GM19025 (cell line): ENCODE data around the gene DYNC2H1.
A peak's percentile ranks its signal among the peaks of the same experiment; 100 is the strongest.

ENCODE experiments used
- ATAC-seq: cut with Tn5 transposase; IDR thresholded peaks from one replicate; pipeline ENCODE4 v1.9.1; 2021; ENCODE audit warnings: mild to moderate bottlenecking, low read depth, moderate library complexity; ENCODE audit not compliant: unreplicated experiment

Gene DYNC2H1, protein sequence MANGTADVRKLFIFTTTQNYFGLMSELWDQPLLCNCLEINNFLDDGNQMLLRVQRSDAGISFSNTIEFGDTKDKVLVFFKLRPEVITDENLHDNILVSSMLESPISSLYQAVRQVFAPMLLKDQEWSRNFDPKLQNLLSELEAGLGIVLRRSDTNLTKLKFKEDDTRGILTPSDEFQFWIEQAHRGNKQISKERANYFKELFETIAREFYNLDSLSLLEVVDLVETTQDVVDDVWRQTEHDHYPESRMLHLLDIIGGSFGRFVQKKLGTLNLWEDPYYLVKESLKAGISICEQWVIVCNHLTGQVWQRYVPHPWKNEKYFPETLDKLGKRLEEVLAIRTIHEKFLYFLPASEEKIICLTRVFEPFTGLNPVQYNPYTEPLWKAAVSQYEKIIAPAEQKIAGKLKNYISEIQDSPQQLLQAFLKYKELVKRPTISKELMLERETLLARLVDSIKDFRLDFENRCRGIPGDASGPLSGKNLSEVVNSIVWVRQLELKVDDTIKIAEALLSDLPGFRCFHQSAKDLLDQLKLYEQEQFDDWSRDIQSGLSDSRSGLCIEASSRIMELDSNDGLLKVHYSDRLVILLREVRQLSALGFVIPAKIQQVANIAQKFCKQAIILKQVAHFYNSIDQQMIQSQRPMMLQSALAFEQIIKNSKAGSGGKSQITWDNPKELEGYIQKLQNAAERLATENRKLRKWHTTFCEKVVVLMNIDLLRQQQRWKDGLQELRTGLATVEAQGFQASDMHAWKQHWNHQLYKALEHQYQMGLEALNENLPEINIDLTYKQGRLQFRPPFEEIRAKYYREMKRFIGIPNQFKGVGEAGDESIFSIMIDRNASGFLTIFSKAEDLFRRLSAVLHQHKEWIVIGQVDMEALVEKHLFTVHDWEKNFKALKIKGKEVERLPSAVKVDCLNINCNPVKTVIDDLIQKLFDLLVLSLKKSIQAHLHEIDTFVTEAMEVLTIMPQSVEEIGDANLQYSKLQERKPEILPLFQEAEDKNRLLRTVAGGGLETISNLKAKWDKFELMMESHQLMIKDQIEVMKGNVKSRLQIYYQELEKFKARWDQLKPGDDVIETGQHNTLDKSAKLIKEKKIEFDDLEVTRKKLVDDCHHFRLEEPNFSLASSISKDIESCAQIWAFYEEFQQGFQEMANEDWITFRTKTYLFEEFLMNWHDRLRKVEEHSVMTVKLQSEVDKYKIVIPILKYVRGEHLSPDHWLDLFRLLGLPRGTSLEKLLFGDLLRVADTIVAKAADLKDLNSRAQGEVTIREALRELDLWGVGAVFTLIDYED (N-terminal part only)

DNA sequence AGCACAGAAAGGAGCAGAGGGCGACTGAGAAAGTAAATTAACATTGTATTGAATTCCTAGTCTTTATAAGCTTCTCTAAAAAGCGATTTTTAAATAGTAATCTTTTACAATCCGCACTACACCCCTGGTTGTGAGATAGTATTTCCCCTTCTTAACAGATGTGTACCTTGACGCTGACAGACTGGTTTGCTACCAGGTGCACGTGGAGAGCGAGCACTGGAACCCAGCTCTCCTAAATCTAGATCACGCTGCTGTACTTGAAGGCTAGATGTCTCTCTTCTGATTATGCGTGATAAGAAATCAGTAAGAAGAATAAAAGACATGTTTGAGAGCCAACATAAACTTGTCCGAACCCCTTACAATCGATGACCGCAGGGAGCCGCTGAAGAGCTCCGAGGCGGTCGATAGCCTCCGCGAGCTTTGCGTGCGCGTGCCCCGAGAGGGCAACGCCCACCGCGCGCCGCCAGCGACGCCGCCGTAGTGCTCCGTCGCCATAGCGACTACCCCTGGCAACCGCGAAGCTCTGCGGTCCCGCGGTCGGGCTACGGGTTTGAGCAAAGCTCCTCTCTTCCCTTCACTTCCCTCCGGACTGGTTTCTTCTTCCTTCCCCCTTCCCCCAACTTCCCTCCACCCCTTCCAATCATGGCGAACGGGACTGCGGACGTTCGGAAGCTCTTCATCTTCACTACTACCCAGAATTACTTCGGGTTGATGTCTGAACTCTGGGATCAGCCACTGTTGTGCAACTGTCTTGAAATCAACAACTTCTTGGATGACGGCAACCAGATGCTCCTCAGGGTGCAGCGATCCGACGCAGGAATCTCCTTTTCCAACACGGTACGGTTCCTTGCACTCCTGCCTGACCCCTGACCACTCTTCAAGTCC lies at the start of gene DYNC2H1:
DYNC2H1 (plus strand) TSS at position 494 of the 885 bp plus-strand sequence; CDS start at position 643, 149 bp downstream.
- peak; percentile 100 for ATAC-seq

DNA sequence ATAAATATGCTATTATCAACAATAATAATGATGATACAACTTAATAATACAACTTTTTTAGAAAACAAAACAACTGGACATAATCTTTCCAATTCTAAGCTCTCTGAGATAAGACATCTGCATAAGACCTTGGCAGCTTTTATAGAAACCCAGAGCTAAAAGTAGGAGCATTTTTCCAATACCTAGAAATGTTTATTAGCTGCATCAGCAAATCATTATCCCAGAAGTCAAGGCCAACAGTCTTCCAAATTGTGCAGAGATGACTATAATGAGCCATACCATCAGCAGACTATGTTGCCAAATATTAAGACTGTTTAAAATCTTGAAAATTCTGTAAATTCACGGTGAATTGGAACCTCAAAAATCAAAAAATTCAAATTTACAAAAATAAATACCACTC lies 47.6 kb upstream of the DYNC2H1 start:
- ATAC-seq = no peak

DNA sequence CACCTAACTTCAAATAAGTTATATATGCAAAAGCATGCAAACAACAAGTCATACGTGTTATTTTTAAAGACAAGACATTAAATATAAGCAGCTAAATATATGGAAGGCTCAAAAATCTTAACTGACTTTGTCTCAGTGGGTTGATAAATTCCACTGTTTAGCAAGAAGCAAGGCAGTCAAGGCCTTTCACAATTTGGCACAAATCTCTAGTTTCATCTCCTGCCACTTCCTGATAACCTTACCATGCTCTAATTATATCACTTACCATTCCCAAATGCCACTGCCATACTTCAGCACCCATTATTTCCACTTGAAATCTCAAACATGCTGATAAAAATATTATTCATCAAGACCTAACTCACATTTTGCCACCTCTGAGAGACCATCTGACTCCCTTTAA lies 42.1 kb upstream of the DYNC2H1 start:
- no peak for ATAC-seq

DNA sequence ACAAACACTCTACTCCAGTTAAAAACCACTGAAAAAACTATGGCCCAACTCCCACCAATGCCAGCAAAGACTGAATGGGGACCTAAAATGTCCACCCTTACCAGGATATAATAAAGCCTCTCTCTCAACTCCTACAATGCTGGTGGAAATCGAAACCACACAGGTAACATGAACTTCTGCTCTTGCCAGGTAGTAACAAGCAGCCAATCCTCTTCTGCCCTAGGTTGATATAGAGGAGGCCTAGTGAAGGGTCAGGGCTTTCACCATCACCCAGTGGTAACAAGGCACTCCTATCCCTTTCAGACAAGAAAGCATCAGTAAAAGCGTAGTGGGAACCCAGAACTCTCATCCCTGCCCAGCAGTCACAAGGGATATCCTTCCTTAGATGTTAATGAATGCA lies 39.9 kb upstream of the DYNC2H1 start:
- no peak for ATAC-seq

DNA sequence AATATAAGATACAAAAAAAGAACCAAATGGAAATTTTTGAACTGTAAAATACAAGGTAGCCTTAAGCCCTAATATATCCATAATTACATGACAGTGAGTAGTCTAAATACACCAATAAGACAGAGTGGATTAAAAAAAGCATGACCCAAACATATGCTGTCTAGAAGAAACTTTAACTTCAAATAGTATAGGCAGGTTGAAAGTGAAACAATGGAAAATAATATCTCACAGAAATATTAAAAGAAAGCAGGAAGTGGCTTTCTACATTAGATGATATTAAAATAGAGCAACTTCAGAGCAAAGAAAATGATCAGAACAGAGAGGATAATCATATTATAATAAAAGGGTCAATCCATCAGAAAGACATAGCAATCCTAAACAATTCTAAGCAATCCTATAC lies 39.1 kb upstream of the DYNC2H1 start:
- ATAC-seq = no peak

DNA sequence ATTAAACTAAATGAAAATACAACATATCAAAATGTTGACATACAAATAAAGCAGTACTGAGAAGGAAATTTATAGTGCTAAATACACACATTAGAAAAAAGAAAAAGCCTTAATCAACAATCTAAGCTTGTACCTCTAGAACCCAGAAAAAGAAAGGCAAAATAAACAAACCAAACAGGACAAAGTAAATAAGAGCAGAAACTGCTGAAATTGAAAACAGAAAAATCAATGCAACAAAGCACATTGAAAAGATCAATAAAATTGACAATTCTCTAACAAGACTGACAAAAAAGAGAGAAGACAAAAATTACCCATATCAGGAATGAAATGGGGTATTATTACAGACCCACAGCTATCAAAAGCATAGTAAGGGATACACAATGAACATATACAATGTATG lies 38.2 kb upstream of the DYNC2H1 start:
- no peak for ATAC-seq

DNA sequence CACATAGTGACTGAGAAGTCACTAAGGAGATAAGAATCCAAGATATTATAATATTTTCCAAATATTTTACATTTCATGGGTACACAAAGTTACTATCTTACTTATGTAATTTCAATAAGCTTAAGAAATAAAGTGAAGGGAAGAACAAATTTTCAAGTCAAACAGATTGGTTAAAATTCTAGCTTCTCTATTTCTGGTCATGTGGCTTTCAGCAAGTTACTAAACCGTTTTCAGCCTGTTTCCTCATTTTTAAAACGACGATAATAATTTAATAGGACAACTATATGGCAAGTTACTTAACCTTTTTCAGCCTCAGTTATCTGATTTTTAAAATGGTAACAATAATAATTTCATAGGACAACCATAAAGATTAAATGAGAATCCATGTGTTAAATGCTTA lies 32.9 kb upstream of the DYNC2H1 start:
- ATAC-seq = no peak

DNA sequence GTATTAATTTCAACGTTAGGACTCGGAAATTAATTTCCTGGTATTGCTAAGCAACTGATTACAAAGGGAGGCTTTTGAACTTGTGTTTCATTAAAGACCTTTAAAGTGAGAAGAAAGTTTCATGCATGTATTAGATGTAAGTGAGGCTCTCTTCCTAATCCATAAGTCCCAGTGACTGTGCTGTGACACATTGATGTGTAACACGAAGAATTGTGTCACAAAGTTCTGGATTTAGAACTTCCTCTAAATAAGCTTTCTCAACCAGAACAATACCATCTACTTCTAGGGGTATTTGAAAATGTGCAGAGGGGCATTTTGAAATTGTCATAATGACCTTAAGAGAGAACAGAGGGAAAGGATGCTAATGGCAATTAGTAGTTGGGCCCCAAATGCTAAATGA lies 31.7 kb upstream of the DYNC2H1 start:
- no peak for ATAC-seq

DNA sequence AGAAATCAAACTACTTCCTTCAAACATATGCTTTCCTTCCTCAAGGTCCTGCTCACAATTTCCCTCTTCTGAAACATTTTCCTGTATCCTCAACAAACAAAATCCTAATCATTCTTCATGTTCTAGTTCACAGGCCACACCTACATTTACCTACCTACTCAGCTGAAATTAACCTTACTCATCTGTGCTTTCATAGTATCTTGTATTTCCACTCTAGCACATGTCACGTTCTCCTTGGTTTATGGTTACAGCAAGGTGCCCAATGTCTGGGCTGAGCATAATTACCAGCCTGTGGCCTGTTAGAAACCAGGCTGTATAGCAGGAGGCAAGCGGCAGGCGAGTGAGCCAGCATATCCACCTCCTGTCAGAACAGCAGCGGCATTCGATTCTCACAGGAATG lies 30.5 kb upstream of the DYNC2H1 start:
- no peak for ATAC-seq

DNA sequence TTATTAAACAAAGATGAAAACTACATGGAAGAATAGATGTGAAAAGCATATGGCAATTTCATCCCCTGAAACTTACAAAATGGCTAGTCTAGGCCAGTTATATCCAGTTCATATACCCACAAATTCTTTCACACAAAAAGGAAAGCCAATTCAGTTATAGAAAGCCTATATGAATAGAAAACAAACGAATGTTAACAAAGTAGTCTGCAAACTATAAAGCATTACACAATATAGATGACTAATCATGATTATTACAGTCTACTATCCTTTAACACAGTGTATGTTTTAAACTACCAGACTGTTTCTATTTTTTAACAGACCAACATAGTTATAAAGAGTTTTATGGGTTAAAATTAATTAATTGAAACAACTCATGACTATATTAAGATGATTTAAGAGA lies 29.4 kb upstream of the DYNC2H1 start:
- no peak for ATAC-seq

DNA sequence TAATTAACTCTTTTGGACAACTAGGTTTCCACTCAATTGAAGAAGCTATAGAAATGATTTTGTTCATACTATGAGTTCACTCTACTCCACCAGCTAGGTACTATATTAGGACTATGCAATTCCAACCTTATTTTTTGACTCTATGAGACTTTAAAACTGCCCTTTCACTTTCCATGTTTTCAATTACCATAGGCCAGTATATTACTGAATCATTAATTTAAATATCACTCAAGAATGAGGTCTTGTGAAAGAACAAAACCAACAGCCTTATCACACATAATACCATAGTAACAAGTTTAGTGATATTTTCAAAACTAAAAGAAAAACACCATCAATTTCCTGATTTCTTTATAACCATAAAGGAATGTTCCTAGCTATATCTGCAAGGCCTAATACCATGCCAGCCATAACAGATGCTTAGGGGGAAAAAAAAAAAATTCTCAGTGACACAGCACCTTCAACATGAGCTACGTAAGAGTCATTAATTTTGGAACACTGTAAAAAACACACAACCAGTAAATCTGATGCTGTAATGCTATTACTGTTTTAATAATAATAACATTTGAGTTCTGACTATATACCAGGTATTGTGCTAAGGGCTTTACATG lies 23.4 kb upstream of the DYNC2H1 start:
- ATAC-seq = no peak

DNA sequence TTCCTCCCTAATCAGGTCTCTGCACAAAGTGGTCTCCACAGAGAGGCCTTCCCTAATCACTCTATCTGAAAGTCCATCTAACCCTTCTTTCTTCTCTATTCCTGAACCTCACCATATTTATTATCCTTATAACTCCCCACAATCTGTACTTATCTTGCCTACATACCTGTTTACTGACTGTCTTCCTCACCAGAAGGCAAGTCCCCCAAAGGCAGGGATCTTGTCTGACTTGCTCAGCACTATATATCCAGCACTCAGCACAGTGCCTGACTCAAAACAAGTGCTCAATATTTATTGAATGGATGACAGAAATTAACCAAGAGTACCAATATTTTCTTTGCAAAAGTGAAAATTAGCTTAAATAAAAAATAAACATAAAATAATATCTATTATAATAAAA lies 22.8 kb upstream of the DYNC2H1 start:
- ATAC-seq = no peak

DNA sequence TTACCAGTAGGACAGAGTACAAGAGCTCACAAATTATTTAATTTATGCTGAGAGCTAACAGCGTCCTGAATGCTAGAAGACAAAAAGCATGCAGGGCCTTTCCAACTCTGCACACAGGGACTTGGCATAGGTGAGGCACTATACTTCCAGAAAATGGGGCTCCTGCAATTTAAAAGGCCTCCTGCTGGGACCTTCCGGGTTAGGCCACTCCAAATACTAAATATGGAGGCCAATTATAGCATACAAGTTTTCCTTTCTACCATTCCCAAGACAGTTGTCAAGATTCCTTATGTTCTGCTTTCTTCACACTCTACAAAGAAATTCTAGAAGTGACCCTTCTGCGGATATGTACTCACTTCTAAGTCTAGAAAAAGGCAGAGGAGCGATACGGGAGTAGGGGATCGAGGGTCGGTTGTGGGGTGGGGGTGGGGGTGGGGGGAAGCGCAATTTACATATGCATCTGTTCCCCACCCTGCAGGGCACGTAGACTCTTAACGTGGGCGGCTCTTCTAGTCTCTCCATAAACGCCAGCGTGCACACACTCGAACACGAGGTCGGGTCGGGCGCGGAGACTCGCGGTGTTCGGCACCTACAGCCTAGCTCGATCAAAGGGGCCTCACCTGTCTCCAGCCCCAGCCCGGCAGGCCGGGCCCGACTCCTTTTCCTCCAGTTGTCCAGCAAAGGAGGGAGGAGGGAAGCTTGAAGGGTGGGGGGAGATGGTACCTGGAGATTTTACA lies 18.0 kb upstream of the DYNC2H1 start:
- peak; percentile 27 for ATAC-seq

DNA sequence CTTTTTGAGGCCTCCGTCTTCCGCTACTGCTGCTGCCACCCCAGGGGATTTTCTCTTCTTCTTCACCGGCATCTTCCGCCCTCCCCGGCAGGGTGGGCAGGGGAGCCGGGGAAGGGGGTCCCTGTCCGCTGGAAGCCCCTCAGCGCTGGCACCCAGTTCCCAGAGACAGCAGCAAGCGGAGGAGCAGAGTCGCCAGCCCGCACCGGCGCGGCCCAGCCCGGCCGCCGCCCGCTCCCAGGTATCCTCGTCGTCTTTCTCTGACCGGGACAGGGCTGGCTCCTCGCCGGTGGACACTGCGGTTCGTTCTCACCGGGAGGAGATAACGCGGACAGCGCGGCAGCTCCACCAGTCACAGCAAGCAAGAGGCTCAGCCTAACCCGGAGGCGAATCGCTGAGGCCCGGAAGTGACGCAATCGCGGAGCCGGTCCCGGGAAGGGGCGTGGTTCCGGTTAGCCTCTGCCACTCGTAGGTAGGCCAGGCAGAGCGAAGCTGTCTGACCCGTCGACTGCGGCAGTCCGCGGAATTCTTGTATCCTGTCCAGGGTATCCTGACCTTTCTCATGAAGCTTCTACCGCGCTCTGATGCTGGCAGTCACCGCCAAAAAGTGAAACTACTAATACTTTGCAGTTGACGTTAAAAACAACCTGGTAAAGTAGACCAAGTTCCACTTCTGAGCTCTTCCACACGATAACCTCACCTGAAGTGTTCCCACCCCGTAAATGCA lies 17.3 kb upstream of the DYNC2H1 start, which contains the start of gene DCUN1D5:
DCUN1D5 (minus strand) TSS at position 360 of the 724 bp plus-strand sequence; CDS start at position 72, 288 bp downstream.
- peak; percentile 100 for ATAC-seq

DNA sequence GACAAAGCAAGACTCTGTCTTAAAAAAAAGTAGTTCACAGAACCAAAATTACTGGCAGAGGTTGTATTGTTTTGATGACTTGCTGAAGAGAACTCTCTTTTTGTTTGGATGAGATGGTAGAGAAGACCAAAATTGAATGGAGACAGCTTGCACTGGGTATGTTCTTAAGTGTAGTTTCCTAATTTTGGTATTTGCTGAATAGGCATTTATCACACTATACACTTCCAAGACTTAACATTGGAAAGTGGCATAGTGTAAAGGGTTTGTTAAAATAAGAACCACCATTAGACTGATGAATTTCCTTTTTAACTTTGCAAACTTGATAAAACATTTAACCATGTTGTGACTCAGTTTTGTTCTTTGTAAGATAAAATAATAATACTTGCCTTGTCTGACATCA lies 11.9 kb upstream of the DYNC2H1 start:
- no peak for ATAC-seq

DNA sequence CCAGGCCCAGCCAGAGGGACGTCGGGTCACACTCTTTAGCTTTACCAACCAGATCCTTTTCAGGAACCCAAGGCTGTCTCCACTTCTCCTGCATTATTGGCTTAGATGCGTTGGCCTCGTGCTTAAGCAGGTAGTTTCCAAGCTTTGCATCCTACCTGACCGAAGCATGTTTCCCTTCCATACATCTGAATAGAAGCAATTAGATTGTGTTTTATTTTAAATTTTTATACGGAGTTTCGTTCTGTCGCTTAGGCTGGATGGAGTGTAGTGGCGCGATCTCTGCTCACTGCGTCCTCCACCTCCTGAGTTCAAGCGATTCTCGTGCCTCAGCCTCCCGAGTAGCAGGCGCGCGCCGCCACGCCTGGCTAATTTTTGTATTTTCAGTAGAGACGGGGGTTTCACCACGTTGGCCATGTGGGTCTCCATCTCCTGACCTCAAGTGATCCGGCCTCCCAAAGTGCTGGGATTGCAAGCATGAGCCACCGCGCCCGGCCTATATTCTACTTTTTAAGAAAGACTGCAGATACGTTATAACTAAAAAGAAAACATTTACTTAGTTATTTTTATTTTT lies 677 bp downstream of the DYNC2H1 start:
- ATAC-seq = peak; percentile 3

DNA sequence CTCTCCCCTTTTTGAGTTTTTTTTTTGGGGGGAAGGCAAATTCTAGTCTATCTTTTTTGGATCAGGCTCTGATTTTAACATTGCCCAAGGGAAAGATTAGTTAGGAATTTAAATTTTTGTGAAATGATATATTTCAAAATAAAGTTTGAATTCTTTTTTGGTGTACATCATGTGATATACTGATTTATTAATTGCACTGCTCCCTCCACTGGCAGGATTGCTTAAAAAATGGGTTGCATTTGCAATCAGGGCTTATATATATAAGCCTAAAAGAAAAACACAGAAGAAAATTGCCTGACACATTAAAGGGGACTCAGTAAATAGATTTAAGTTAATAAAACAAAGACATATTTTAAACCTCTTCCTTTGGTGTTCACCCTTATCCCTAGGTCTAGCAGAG lies 1.2 kb downstream of the DYNC2H1 start:
- no peak for ATAC-seq

DNA sequence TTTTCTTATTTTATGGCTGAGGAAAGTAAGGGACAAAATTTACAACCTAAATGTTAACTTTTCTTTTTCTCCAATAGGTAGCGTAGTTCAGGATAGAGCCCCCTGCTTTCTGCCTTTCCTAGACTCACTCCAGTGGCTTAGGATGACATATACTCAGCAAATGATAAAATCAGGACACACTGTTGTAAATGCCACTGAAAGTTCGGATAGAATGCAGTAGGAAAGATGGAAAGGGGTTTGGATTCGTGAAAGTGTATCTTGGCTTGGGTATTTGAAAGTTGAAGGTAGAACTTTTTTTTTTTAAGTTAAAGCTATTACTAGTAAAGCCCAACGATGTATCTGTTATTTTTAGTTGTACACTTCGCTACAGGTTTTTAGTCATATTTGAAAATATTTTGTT lies 2.2 kb downstream of the DYNC2H1 start:
- no peak for ATAC-seq
